CD4-positive, alpha-beta T cell treated with Interleukin-4 for 1 hour (primary cell): ENCODE measurements around the gene NDE1.
"Not testable (repeated sequence)": the region's sequence is repeated elsewhere in the genome, so short reads cannot be mapped to it uniquely, and the experiment has no call there.

Source experiments
- DNase-seq, 2 donors: peaks; one replicate each; pipeline ENCODE4 v3.0.0-alpha.2; 2020 to 2022

Gene NDE1

GRCh38 chr16:15653227-15653626 is 3.2 kb downstream of the NDE1 start:
- DNase-seq: no peak

GRCh38 chr16:15654591-15654990 is 4.5 kb downstream of the NDE1 start:
- no peak for DNase-seq

GRCh38 chr16:15655561-15655960 is 5.5 kb downstream of the NDE1 start:
- not testable (repeated sequence) for DNase-seq

- DNase-seq: no peak
Measured at GRCh38 chr16:15658149-15658548, 8.1 kb downstream of the NDE1 start.

GRCh38 chr16:15658556-15658955 is 8.5 kb downstream of the NDE1 start:
- DNase-seq: no peak

GRCh38 chr16:15660203-15660601 is 10.2 kb downstream of the NDE1 start:
- no peak for DNase-seq

GRCh38 chr16:15665107-15665506 is 15.1 kb downstream of the NDE1 start:
- DNase-seq: no peak

GRCh38 chr16:15667091-15667742 is 17.2 kb downstream of the NDE1 start:
- no peak for DNase-seq

- DNase-seq: no peak
Measured at GRCh38 chr16:15671530-15672117, 21.6 kb downstream of the NDE1 start.

GRCh38 chr16:15672127-15672513 is 22.1 kb downstream of the NDE1 start:
- DNase-seq: not testable (repeated sequence)

GRCh38 chr16:15672514-15673167 is 22.6 kb downstream of the NDE1 start:
- DNase-seq: peak; percentile 88 to 89

GRCh38 chr16:15674571-15674970 is 24.5 kb downstream of the NDE1 start:
- no peak for DNase-seq

- no peak for DNase-seq
Measured at GRCh38 chr16:15676506-15676905, 26.5 kb downstream of the NDE1 start.

- no peak for DNase-seq
Measured at GRCh38 chr16:15677447-15677846, 27.4 kb downstream of the NDE1 start.

GRCh38 chr16:15682105-15682570 is 32.1 kb downstream of the NDE1 start:
- peak; percentile 45 to 66 for DNase-seq

- no peak for DNase-seq
Measured at GRCh38 chr16:15686287-15686686, 36.2 kb downstream of the NDE1 start.

GRCh38 chr16:15689290-15689689 is 39.2 kb downstream of the NDE1 start:
- no peak for DNase-seq

- no peak for DNase-seq
Measured at GRCh38 chr16:15690296-15690695, 40.3 kb downstream of the NDE1 start.

- DNase-seq: no peak
Measured at GRCh38 chr16:15691046-15691445, 41.0 kb downstream of the NDE1 start.

GRCh38 chr16:15692508-15692907 is 42.5 kb downstream of the NDE1 start:
- not testable (repeated sequence) for DNase-seq

- no peak for DNase-seq
Measured at GRCh38 chr16:15694499-15694898, 44.5 kb downstream of the NDE1 start.

GRCh38 chr16:15699819-15700218 is 49.8 kb downstream of the NDE1 start:
- DNase-seq: no peak

GRCh38 chr16:15701367-15701766 is 51.3 kb downstream of the NDE1 start:
- no peak for DNase-seq
